Activated T-cell treated with anti-CD3 and anti-CD28 coated beads, Interleukin-2, amount 50 U/mL, for 24 hours (primary cell): Measurements from ENCODE around the gene ZNF195.
"Not testable (repeated sequence)": the region's sequence is repeated elsewhere in the genome, so short reads cannot be mapped to it uniquely, and the experiment has no call there.

ENCODE experiments used
- DNase-seq: peaks from one replicate; pipeline ENCODE4 v3.0.0-alpha.2; 2020
- H3K27ac Mint-ChIP-seq: 2 replicates; pipeline ENCODE4 v1.8.0; 2020; ENCODE audit warnings: mild to moderate bottlenecking, mixed read lengths
- H3K27me3 Mint-ChIP-seq: 2 replicates; pipeline ENCODE4 v1.8.0; 2020; ENCODE audit warnings: mixed read lengths
- H3K36me3 Mint-ChIP-seq: 2 replicates; pipeline ENCODE4 v1.8.0; 2020; ENCODE audit warnings: low read depth, mixed read lengths
- H3K4me1 Mint-ChIP-seq: 2 replicates; pipeline ENCODE4 v1.8.0; 2020; ENCODE audit warnings: low read depth, mixed read lengths
- H3K4me3 Mint-ChIP-seq: 2 replicates; pipeline ENCODE4 v1.8.0; 2020; ENCODE audit warnings: mild to moderate bottlenecking, moderate library complexity, mixed read lengths
- H3K9me3 Mint-ChIP-seq: 2 replicates; pipeline ENCODE4 v1.8.0; 2020; ENCODE audit warnings: mixed read lengths

The ZNF195 gene

GRCh38 chr11:3378426-3379423 is at the start of gene ZNF195:
ZNF195 (minus strand) TSS chr11:3379146; CDS start chr11:3379040, 106 bp downstream.
- peak within 1 kb of the TSS; percentile 94 for H3K4me3 Mint-ChIP-seq
- H3K27ac Mint-ChIP-seq: peak within 1 kb of the TSS; percentile 97
- no peaks in the 10 kb centered on the region for H3K27me3 Mint-ChIP-seq
- H3K4me1 Mint-ChIP-seq: peaks cover 51% of the 10 kb centered on the region
- DNase-seq: peak; percentile 98
- H3K36me3 Mint-ChIP-seq: peaks cover 53% of the 10 kb centered on the region
- H3K9me3 Mint-ChIP-seq: peaks cover 7% of the 10 kb centered on the region

GRCh38 chr11:3428076-3428475 is 49.1 kb upstream of the ZNF195 start:
- H3K4me1 Mint-ChIP-seq, H3K27ac Mint-ChIP-seq, H3K4me3 Mint-ChIP-seq, H3K36me3 Mint-ChIP-seq, DNase-seq, H3K9me3 Mint-ChIP-seq: not testable (repeated sequence)
- peaks cover 29% of the 10 kb centered on the region for H3K27me3 Mint-ChIP-seq

- H3K4me3 Mint-ChIP-seq, DNase-seq: not testable (repeated sequence)
Measured at GRCh38 chr11:3426541-3426940, 47.6 kb upstream of the ZNF195 start.

GRCh38 chr11:3423928-3424327 is 45.0 kb upstream of the ZNF195 start:
- peaks cover 14% of the 10 kb centered on the region for H3K27me3 Mint-ChIP-seq
- not testable (repeated sequence) for H3K36me3 Mint-ChIP-seq, H3K27ac Mint-ChIP-seq, DNase-seq, H3K9me3 Mint-ChIP-seq
- H3K4me1 Mint-ChIP-seq: peaks cover 17% of the 10 kb centered on the region
- H3K4me3 Mint-ChIP-seq: peak overlapping the region; percentile 85

More at GRCh38 chr11:3426541-3426940, 47.6 kb upstream of the ZNF195 start:
- not testable (repeated sequence) for H3K27ac Mint-ChIP-seq, H3K9me3 Mint-ChIP-seq, H3K36me3 Mint-ChIP-seq, H3K4me1 Mint-ChIP-seq
- peaks cover 29% of the 10 kb centered on the region for H3K27me3 Mint-ChIP-seq

- not testable (repeated sequence) for H3K36me3 Mint-ChIP-seq, H3K9me3 Mint-ChIP-seq, H3K27me3 Mint-ChIP-seq, DNase-seq
- peak overlapping the region; percentile 73 for H3K27ac Mint-ChIP-seq
- peak overlapping the region; percentile 85 for H3K4me3 Mint-ChIP-seq
- peaks cover 17% of the 10 kb centered on the region for H3K4me1 Mint-ChIP-seq
Measured at GRCh38 chr11:3423138-3423731, 44.3 kb upstream of the ZNF195 start.

- peak overlapping the region; percentile 85 for H3K4me3 Mint-ChIP-seq
- not testable (repeated sequence) for H3K27me3 Mint-ChIP-seq, H3K9me3 Mint-ChIP-seq, H3K36me3 Mint-ChIP-seq
- H3K27ac Mint-ChIP-seq: peak overlapping the region; percentile 98
- peak; percentile 99 for DNase-seq
- H3K4me1 Mint-ChIP-seq: peaks cover 17% of the 10 kb centered on the region
Measured at GRCh38 chr11:3422380-3423137, 43.6 kb upstream of the ZNF195 start.

GRCh38 chr11:3421608-3422379 is 42.8 kb upstream of the ZNF195 start:
- Mint-ChIP-seq H3K27ac (peak overlapping the region; percentile 87), H3K4me3 (peak overlapping the region; percentile 85), H3K4me1 (peaks cover 17% of the 10 kb centered on the region)
- DNase-seq, H3K36me3 Mint-ChIP-seq, H3K9me3 Mint-ChIP-seq, H3K27me3 Mint-ChIP-seq: not testable (repeated sequence)

- not testable (repeated sequence) for DNase-seq, H3K36me3 Mint-ChIP-seq, H3K27ac Mint-ChIP-seq, H3K4me3 Mint-ChIP-seq, H3K9me3 Mint-ChIP-seq, H3K27me3 Mint-ChIP-seq
- H3K4me1 Mint-ChIP-seq: peaks cover 17% of the 10 kb centered on the region
Measured at GRCh38 chr11:3420281-3421042, 41.5 kb upstream of the ZNF195 start.

GRCh38 chr11:3419496-3419895 is 40.5 kb upstream of the ZNF195 start:
- peaks cover 17% of the 10 kb centered on the region for H3K4me1 Mint-ChIP-seq
- H3K4me3 Mint-ChIP-seq, H3K9me3 Mint-ChIP-seq, H3K36me3 Mint-ChIP-seq, DNase-seq, H3K27ac Mint-ChIP-seq, H3K27me3 Mint-ChIP-seq: not testable (repeated sequence)

- H3K27me3 Mint-ChIP-seq, H3K27ac Mint-ChIP-seq, H3K4me3 Mint-ChIP-seq, H3K36me3 Mint-ChIP-seq, H3K9me3 Mint-ChIP-seq: not testable (repeated sequence)
- peaks cover 13% of the 10 kb centered on the region for H3K4me1 Mint-ChIP-seq
- DNase-seq: peak; percentile 71
Measured at GRCh38 chr11:3417047-3417446, 38.1 kb upstream of the ZNF195 start.

- H3K27me3 Mint-ChIP-seq, H3K36me3 Mint-ChIP-seq, H3K27ac Mint-ChIP-seq, H3K4me1 Mint-ChIP-seq, H3K4me3 Mint-ChIP-seq, H3K9me3 Mint-ChIP-seq, DNase-seq: not testable (repeated sequence)
Measured at GRCh38 chr11:3415301-3415700, 36.4 kb upstream of the ZNF195 start.

GRCh38 chr11:3413666-3414065 is 34.7 kb upstream of the ZNF195 start:
- H3K4me3 Mint-ChIP-seq, DNase-seq, H3K4me1 Mint-ChIP-seq, H3K36me3 Mint-ChIP-seq, H3K9me3 Mint-ChIP-seq, H3K27me3 Mint-ChIP-seq, H3K27ac Mint-ChIP-seq: not testable (repeated sequence)

- no peaks in the 10 kb centered on the region for H3K27me3 Mint-ChIP-seq
- DNase-seq: no peak
- H3K9me3 Mint-ChIP-seq: no peaks in the 10 kb centered on the region
- no peak overlapping the region for H3K4me3 Mint-ChIP-seq
- H3K4me1 Mint-ChIP-seq: peaks cover 3% of the 10 kb centered on the region
- H3K36me3 Mint-ChIP-seq: no peaks in the 10 kb centered on the region
- H3K27ac Mint-ChIP-seq: no peak overlapping the region
Measured at GRCh38 chr11:3412837-3413236, 33.9 kb upstream of the ZNF195 start.
